Liver (tissue), 9 donors: Measurements from ENCODE around the gene FOXM1. TPM values are rescaled to one million over a fixed set of nuclear protein-coding genes. Genes with fewer than 3 reads are reported as not detected.

Source experiments
- DNase-seq: peaks from one replicate; pipeline ENCODE4 v3.0.0-alpha.2; 2017; ENCODE audit warnings: low spot score
- H3K27ac ChIP-seq, 2 donors: one replicate each; pipeline ENCODE4 v1.7.0; 2013; ENCODE audit warnings: inconsistent platforms in 2 of 2, low read length in 2 of 2, control low read depth in 1 of 2, low read depth in 1 of 2, mild to moderate bottlenecking in 1 of 2
- H3K27me3 ChIP-seq, 4 donors: one replicate each; pipeline versions ENCODE4 v1.6.1 to v1.7.0; 2013; ENCODE audit warnings: low read length in 3 of 4, inconsistent platforms in 1 of 4, mild to moderate bottlenecking in 1 of 4, moderate library complexity in 1 of 4; ENCODE audit not compliant: control insufficient read depth in 4 of 4, insufficient read depth in 4 of 4
- H3K36me3 ChIP-seq, 4 donors: one replicate each; pipeline versions ENCODE4 v1.6.1 to v1.7.0; 2013; ENCODE audit warnings: low read length in 3 of 4, mild to moderate bottlenecking in 3 of 4, low read depth in 1 of 4, moderate library complexity in 1 of 4; ENCODE audit not compliant: control insufficient read depth in 4 of 4, insufficient read depth in 3 of 4
- H3K4me1 ChIP-seq, 4 donors: one replicate each; pipeline versions ENCODE4 v1.6.1 to v1.7.0; 2013; ENCODE audit warnings: low read length in 3 of 4, mild to moderate bottlenecking in 3 of 4, moderate library complexity in 1 of 4; ENCODE audit not compliant: control insufficient read depth in 4 of 4, insufficient read depth in 4 of 4
- H3K4me3 ChIP-seq, 3 donors: one replicate each; pipeline versions ENCODE4 v1.6.1 to v1.7.0; 2013; ENCODE audit warnings: low read length in 3 of 3, control low read depth in 1 of 3, low read depth in 1 of 3, mild to moderate bottlenecking in 1 of 3
- H3K9ac ChIP-seq, 2 donors: one replicate each; pipeline ENCODE4 v1.7.0; 2013; ENCODE audit warnings: low read length in 2 of 2, mild to moderate bottlenecking in 2 of 2, moderate library complexity in 2 of 2, control low read depth in 1 of 2, low read depth in 1 of 2
- H3K9me3 ChIP-seq, 4 donors: one replicate each; pipeline versions ENCODE4 v1.6.1 to v1.7.0; 2013; ENCODE audit warnings: low read length in 3 of 4; ENCODE audit not compliant: control insufficient read depth in 4 of 4
- EGR1 ChIP-seq, 2 donors: IDR thresholded peaks; 2 replicates each; pipeline ENCODE4 v1.6.1; 2016 to 2018; ENCODE audit warnings: antibody characterized with exemption in 2 of 2, low read depth in 2 of 2
- FOXA1 ChIP-seq: IDR thresholded peaks from 2 replicates; pipeline ENCODE4 v1.6.1; 2016; ENCODE audit warnings: antibody characterized with exemption
- GABPA ChIP-seq, 2 donors: IDR thresholded peaks in 1 of 2; conservative IDR thresholded peaks in 1 of 2; 2 replicates each; pipeline ENCODE4 v1.6.1; 2016; ENCODE audit warnings: antibody characterized with exemption in 2 of 2, mild to moderate bottlenecking in 1 of 2, moderate library complexity in 1 of 2
- HNF4A ChIP-seq, 2 donors: conservative IDR thresholded peaks; 2 replicates each; pipeline ENCODE4 v1.6.1; 2016; ENCODE audit warnings: antibody characterized with exemption in 2 of 2, mild to moderate bottlenecking in 2 of 2
- HNF4G ChIP-seq: IDR thresholded peaks from 2 replicates; pipeline ENCODE4 v1.6.1; 2016; ENCODE audit warnings: antibody characterized with exemption
- JUND ChIP-seq, 2 donors: IDR thresholded peaks; 2 replicates each; pipeline ENCODE4 v1.6.1; 2016; ENCODE audit warnings: antibody characterized with exemption in 2 of 2
- NR2F2 ChIP-seq: IDR thresholded peaks from 2 replicates; pipeline ENCODE4 v1.6.1; 2016; ENCODE audit warnings: antibody characterized with exemption
- RAD21 ChIP-seq, 2 donors: IDR thresholded peaks; 2 replicates each; pipeline ENCODE4 v1.6.1; 2016; ENCODE audit warnings: antibody characterized with exemption in 2 of 2, mild to moderate bottlenecking in 2 of 2
- SP1 ChIP-seq: IDR thresholded peaks from 2 replicates; pipeline ENCODE4 v1.6.1; 2018; ENCODE audit warnings: antibody characterized with exemption, mild to moderate bottlenecking
- TAF1 ChIP-seq: conservative IDR thresholded peaks from 2 replicates; pipeline ENCODE4 v1.6.1; 2016; ENCODE audit warnings: antibody characterized with exemption, mild to moderate bottlenecking
- WGBS: extraction: QIAGEN DNeasy Blood & Tissue Kit; methylation state at CpG from one replicate; pipeline ENCODE4 v1.1.7; 2013; 5-methylcytosine and 5-hydroxymethylcytosine counted together
- polyA plus RNA-seq, 2 donors: library from polyadenylated mRNA; stranded (reverse) in 1 of 2; unstranded in 1 of 2; fragments of 200-250 nt in 1 of 2; fragments of >200 nt in 1 of 2; fragmentation: Nextera tagmentation in 1 of 2; extraction: Ambion mirVana in 1 of 2; gene quantifications; one replicate each; pipeline versions ENCODE4 v1.2.1 to v1.2.3, GENCODE V29; 2013 to 2015
- total RNA-seq, 2 donors: library from RNA; depleted of rRNA; stranded (reverse); fragments of >200 nt; gene quantifications; one replicate each; pipeline ENCODE4 v1.2.3, GENCODE V29; 2014
- TF ChIP-seq, protein P1 (sequence below): IDR thresholded peaks from 2 replicates; pipeline ENCODE4 v1.6.1; 2016; ENCODE audit warnings: antibody characterized with exemption, mild to moderate bottlenecking
- TF ChIP-seq, protein P2 (sequence below): IDR thresholded peaks from 2 replicates; pipeline ENCODE4 v1.6.1; 2016; ENCODE audit warnings: antibody characterized with exemption
- TF ChIP-seq, protein P3 (sequence below): IDR thresholded peaks from 2 replicates; pipeline ENCODE4 v1.6.1; 2016; ENCODE audit warnings: antibody characterized with exemption
- donor health status: healthy.
- donor health status: healthy.
- donor health status: healthy.
- donor health status: healthy.
- donor health status: healthy.

The FOXM1 gene
- total and polyA plus RNA-seq, 4 donors = 0.81 to 10.3 (median 4.6) TPM; not detected in 1

DNA sequence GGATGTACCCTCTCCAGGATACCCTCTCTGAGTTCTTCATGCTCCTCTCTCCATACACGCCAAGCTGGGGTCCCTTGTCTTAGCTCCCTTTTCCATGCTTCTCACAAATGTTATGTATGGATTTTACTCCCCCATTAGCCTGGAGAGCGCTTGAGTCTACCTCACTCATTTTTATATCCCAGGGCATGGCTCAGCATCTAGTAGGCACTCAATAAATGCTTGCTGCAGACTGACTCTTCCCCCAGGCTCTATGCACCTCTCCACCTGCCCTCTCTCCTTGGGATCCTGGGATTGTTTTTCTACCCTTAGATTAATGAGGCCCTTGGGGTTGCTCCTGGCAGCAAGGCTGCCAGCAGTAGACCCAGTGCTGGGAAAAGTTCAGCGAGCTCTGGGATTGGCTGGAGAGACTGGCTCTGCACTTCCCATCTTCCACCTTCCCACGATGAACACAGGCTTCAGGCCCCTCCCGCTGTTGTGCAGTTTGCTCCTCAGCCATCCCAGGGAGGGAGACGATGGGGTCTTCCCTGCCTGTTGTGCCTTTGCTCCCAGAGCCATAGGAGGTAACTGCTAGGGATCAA is 44.3 kb downstream of the FOXM1 start:
- H3K36me3 ChIP-seq = peaks cover 2 to 21% (median 11%) of the 10 kb centered on the region in 4 donors
- H3K27me3 ChIP-seq = no peaks in the 10 kb centered on the region
- no peaks in the 10 kb centered on the region for H3K4me1 ChIP-seq
- H3K9ac ChIP-seq = no peak overlapping the region
- DNase-seq = no peak
- H3K27ac ChIP-seq = no peak overlapping the region
- 91% methylated on average over 6 of the region's 6 CpGs for WGBS
- TF ChIP-seq, protein P1, sequence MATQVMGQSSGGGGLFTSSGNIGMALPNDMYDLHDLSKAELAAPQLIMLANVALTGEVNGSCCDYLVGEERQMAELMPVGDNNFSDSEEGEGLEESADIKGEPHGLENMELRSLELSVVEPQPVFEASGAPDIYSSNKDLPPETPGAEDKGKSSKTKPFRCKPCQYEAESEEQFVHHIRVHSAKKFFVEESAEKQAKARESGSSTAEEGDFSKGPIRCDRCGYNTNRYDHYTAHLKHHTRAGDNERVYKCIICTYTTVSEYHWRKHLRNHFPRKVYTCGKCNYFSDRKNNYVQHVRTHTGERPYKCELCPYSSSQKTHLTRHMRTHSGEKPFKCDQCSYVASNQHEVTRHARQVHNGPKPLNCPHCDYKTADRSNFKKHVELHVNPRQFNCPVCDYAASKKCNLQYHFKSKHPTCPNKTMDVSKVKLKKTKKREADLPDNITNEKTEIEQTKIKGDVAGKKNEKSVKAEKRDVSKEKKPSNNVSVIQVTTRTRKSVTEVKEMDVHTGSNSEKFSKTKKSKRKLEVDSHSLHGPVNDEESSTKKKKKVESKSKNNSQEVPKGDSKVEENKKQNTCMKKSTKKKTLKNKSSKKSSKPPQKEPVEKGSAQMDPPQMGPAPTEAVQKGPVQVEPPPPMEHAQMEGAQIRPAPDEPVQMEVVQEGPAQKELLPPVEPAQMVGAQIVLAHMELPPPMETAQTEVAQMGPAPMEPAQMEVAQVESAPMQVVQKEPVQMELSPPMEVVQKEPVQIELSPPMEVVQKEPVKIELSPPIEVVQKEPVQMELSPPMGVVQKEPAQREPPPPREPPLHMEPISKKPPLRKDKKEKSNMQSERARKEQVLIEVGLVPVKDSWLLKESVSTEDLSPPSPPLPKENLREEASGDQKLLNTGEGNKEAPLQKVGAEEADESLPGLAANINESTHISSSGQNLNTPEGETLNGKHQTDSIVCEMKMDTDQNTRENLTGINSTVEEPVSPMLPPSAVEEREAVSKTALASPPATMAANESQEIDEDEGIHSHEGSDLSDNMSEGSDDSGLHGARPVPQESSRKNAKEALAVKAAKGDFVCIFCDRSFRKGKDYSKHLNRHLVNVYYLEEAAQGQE = no peak
- TF ChIP-seq, protein P2, sequence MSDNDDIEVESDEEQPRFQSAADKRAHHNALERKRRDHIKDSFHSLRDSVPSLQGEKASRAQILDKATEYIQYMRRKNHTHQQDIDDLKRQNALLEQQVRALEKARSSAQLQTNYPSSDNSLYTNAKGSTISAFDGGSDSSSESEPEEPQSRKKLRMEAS = no peak
- no peak overlapping the region for H3K4me3 ChIP-seq
- no peaks in the 10 kb centered on the region for H3K9me3 ChIP-seq

DNA sequence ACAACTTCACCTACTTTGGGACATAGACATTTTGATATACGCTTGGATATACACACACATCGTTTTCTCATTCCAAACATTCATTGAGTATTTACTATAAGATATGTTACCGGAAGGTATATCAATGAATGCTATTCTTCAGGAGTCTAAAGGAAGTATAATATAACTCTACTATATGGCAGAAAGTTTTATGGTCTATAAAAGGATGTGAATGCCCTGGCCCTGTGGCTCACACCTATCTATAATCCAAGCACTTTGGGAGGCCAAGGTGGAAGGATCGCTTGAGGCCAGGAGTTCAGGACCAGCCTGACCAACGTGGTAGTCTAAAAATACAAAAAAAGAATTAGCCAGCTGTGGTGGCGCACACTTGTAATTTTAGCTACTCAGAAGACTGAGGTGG is 47.7 kb downstream of the FOXM1 start:
- WGBS = 91% methylated on average over 6 of the region's 6 CpGs
- H3K36me3 ChIP-seq = peaks cover 9 to 50% (median 36%) of the 10 kb centered on the region in 4 donors
- no peaks in the 10 kb centered on the region for H3K27me3 ChIP-seq
- DNase-seq = no peak
- TF ChIP-seq JUND (IDR thresholded peaks at IDR 0.05) (no peak), GABPA (IDR thresholded peaks at IDR 0.05 in 1 of 2, conservative IDR thresholded peaks at IDR 0.05 in 1 of 2) (no peak), NR2F2 (no peak), FOXA1 (no peak), RAD21 (IDR thresholded peaks at IDR 0.05) (no peak), TAF1 (no peak), HNF4A (conservative IDR thresholded peaks at IDR 0.05) (no peak), HNF4G (no peak), SP1 (no peak), EGR1 (IDR thresholded peaks at IDR 0.05; ENCODE audit: low read depth in 2 of 2) (no peak)
- TF ChIP-seq, protein P3, sequence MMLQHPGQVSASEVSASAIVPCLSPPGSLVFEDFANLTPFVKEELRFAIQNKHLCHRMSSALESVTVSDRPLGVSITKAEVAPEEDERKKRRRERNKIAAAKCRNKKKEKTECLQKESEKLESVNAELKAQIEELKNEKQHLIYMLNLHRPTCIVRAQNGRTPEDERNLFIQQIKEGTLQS = no peak
- TF ChIP-seq, protein P2 = no peak
- H3K4me3 ChIP-seq = no peak overlapping the region
- H3K9ac ChIP-seq = no peak overlapping the region
- H3K4me1 ChIP-seq = no peaks in the 10 kb centered on the region
- no peak overlapping the region for H3K27ac ChIP-seq
- no peaks in the 10 kb centered on the region for H3K9me3 ChIP-seq
